Glomerular endothelial cell (primary cell): ENCODE data around the gene USP24. TPM values are rescaled to one million over a fixed set of nuclear protein-coding genes. Genes with fewer than 3 reads are reported as not detected.
"Not testable (repeated sequence)": the region's sequence is repeated elsewhere in the genome, so short reads cannot be mapped to it uniquely, and the experiment has no call there.

ENCODE experiments used
- DNase-seq: peaks from one replicate; pipeline ENCODE4 v3.0.0-alpha.2; 2011; ENCODE audit warnings: low read depth, low spot score; ENCODE audit errors: extremely low read depth
- total RNA-seq: library from RNA; depleted of rRNA; stranded (reverse); fragments of >200 nt; gene quantifications from 2 replicates; pipeline ENCODE4 v1.2.3, GENCODE V29; 2015

USP24 gene
- total RNA-seq, 1 donor from 2014 or later = 28.2 TPM

DNA sequence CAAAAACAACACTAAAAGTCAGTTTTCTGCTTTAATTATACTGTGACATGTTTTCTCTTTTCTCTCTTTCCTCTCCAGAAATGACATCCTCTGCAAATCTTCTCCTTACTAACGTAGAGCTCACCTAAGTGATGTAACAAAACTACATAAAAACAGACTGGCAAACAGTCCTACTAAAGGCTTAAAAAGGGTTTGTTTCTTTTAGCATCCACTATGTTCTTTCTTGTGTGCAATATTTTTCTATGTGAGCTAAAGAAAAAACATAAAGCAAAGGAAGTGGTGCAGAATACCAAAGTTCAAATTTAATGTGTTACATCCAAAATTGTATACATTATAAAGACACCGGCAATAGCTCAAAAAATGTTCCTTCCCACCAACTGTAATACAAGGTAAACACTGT, 14.5 kb downstream of the USP24 start:
- no peak for DNase-seq

DNA sequence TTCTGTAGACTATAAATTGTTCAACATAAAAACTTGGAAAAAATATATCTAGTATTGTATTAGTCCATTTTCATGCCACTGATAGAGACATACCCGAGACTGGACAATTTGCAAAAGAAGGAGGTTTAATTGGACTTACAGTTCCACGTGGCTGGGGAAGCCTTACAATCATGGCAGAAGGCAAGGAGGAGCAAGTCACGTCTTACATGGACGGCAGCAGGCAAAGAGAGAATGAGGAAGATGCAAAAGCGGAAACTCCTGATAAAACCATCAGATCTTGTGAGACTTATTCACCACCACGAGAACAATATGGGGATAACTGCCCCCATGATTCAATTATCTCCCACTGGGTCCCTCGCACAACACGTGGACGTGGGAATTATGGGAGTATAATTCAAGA, 15.4 kb downstream of the USP24 start:
- DNase-seq = not testable (repeated sequence)

DNA sequence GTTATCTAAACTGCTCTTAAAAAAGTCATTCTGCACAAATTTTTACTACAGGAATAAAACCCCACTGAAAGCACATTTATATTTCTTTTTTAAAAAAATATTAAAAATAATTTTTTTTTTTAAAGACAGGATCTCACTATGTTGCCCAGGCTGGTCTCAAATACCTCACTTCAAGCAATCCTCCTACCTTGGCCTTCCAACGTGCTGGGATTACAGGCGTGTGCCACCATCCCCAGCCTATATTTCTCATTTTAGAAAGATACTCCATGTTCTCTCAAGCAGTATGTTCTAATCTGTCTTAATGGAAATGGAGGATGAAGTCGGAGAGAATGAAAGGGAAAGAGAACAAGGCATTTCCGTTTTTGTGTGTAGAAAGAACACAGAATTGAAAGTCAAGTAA, 17.1 kb downstream of the USP24 start:
- DNase-seq = no peak

DNA sequence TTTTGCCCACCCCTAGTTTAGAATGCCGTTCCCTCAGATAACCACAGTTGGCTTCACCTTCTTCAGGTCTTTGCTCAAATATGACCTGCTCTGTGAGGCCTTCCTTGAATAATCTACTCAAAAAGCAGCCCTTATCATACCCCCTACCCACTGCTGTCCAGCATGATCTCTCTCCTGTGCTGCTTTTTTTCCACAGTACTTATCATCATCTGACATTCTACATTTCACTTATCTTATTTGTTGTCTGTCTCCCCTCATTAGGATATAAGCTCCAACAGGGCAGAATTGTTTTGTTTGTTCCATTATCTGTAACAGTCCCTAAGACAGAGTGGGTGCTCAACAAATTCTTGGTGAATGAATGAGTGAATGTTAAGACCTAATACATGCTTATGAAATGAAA, 18.1 kb downstream of the USP24 start:
- no peak for DNase-seq

DNA sequence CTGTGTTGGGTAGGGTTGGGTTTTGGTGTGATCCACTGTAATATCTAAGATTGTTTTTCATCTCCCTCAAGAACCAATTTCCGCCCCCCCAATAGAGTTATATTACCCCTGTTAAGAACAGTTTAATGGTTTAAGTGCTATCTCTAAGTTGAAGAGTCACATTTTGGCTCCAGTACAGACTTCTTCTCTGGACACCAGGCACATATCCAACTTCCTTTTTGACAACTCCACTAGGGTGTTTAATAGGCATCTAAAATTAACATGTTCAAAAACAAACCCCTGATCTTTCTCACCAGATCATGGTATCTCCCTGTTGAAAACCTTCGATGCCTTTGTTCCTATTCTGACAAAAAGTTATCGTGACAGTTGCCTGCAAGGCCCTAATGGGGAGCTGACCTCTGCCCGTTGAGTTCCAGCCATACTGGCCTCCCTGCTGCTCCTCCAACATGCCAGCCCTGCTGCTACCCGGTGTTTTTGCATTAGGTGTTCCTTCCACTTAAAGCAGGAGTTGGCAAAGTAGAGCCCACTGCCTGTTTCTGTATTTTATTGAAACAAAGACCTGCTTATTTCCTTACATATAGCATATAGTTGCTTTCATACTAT, 18.6 kb downstream of the USP24 start:
- DNase-seq = no peak

DNA sequence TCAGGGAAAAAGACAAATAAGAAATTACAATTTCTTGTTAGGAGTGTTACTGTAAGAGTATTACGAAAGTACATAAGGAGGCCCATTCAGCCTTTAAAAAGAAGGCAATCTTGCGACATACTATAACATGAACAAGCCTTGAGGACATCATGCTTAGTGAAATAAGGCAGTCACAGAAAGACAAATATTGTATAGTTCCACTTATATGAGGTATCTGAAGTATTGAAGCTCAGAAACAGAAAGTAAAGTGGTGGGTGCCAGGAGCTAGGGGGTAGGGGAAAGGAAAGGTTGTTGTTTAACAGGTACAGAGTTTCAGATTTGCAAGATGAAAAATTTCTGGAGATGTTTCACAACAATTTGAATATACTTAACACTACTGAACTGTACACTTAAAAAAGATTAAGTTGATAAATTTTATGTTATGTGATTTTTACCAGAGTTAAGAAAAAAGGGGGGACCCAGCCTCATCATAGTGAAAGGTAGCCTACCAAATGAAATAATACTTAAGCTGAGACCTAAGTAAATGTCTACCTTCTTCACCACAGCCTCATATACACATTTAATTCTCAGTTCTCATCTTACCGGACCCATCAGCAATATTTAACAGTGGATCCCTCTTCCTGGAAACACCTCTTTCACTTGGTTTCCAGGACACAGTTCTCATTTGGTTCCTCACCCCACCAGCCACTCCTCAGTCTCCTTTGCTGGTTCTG, 19.5 kb downstream of the USP24 start:
- DNase-seq = no peak

DNA sequence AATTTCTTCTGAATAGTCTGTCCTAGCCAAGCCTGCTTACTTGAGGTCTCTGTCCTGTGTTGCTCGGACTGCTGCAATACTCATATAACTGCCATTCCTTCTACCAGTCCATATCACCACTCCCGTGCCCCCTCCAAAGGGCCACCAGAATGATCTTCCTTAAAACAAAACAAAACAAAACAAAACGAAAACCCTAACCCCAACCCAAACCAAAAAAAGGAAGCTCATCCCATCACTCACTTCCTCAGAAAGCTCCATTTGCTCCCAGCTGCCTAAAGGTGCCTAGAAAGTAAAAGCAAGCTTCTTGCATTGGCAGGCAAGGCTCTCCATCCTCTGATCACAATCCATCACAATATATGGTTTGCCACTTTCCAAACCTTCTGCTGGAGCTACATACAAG, 20.3 kb downstream of the USP24 start:
- no peak for DNase-seq

DNA sequence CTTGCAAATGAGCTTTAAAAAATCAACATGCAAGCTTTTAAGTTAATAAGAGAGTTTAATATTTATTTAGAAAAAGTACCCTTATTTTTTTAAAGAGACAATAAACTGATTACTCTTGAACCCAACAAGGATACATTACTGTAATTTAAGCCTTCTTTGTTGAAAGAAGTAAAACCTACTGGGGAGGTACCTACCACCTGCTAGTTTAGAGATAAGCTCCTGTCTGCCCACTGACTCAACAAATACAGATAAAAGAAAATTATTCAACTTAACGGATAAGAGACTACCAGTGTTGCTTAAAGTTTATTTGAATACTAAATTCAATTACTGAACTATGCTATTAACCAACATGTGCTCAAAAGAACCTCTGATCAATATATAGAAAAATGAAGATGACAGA, 23.1 kb downstream of the USP24 start:
- DNase-seq = no peak

DNA sequence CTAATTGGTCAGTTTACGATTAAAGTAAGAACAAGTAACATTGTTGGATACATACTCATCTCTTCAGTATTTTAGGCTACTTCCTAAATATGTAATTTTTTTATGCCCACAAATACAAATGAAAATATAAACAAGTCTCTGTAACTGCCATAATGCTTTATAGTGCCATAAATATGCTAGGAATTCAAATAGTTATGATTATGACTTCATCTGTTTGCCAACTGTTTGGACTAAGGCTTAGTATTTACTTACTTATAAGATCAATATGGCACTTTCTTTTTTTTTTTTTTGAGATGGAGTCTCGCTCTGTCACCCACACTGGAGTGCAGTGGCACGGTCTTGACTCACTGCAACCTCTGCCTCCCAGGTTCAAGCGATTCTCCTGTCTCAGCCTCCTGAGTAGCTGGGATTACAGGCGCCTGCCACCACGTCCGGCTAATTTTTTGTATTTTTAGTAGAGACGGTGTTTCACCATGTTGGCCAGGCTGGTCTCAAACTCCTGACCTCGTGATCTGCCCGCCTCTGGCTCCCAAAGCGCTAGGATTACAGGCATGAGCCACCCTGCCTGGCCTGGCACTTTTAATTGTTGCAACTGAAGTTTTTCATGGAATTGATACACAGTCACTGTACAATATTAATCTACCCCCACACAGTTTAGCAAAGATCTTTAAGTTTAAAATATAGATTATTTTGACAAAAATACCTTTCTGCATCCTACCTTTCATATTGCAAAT, 23.8 kb downstream of the USP24 start:
- DNase-seq = not testable (repeated sequence)

DNA sequence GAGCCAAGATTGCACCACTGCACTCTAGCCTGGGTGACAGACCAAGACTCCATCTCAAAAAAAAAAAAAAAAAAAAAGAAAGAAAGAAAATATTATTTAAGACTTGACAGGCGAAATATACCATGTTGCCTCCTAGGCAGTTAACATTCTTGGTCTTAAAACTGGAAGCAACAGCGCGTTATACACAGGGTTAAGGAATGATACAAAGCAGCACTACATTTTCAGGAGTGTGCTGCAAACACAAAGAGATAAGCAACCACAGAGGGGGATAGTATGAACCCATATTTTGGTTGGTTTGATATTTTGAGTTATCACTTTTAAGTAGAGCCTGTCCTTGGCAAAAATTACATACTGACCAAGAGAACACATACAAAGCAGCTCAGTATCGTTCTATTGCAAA, 25.1 kb downstream of the USP24 start:
- DNase-seq = no peak

DNA sequence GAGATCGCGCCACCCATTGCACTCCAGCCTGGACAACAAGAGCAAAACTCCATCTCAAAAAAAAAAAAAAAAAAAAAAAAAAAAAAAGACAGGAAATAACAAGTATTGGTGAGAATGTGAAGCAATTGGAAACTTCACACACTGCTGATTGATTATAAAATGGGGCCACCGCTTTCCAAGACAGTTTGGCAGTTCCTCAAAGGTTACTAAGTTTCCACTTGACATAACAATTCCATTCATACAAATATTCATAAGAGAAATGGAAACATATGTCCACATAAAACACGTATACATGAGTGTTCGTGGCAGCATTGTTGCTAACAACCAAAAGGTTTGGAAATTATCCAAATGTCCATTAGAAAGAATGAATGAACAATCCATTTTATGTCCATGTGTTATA, 26.3 kb downstream of the USP24 start:
- DNase-seq = no peak

DNA sequence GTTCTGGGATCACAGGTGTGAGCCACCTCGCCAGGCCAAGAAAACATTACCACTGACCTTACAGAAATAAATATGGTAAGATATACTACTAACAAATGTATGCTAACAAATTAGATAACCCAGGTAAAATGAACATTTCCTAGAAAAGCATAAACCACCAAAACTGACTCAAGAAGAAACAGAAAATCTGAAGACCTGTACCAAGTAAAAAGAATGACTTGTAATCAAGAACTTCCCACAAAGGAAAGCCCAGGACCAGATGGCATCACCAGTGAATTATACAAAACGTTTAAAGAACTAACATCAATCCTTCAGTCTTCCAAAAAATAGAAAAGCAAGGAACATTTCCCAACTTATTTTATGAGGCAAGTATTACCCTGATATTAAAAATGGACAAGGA, 29.3 kb downstream of the USP24 start:
- no peak for DNase-seq

DNA sequence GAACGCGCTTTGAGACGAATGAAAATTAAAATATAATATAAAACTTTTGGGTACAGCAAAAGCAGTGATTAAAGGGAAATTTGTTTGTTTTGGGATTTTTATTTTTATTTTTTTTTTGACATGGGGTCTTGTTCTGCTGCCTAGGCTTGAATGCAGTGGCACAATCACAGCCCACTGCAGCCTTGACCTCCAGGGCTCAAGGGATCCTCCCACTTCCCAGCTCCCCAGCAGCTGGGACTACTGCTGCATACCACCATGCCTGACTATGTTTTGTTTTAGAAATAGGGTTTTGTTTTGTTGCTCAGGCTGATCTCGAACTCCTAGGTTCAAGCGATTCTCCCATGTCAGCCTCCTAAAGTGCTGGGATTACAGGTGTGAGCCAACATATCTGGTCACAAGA, 30.3 kb downstream of the USP24 start:
- no peak for DNase-seq

DNA sequence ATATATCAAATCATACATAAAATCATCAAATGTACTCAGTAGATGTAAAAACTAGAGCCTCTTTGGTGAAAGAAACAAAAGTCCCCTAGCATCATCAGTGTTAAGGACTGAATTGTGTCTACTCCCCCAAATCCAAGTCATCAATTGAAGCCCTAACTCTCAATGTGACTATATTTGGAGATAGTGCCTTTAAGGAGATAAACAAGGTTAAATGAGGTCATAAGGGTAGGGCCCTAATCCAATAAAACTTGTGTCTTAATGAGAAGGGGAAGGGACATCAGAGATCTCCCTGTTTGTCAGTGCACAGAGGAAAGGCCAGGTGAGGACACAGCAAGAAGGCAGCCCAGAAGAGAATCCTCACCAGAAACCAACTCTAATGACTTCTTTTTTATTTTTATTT, 33.5 kb downstream of the USP24 start:
- no peak for DNase-seq

DNA sequence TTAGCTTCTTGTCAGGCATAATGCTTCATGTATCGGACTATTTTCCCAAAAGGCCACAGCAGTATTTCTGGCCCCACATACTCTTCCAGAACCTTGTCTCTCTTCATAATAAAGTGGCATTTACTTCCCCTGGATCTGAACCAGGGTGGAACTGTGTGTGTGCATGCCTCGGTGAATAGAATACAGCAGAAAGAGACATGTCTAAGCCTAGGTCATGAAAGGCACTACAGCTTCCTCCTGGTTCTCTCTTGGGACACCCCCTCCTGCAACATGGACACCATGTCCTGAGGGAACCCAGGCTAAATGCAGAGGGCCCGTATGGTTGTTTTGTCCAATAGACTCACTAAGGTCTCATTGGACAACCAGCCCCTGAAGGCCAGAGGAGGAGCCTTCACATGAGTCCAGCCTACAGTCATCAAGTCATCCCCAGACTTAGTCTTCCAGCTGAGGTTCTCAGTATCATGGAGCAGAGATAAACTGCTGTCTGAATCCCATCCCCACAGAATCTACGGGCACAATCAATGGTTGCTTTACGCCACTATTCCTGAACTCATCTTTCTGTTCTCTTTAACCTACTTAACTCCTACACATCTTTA, 35.0 kb downstream of the USP24 start:
- DNase-seq = no peak

DNA sequence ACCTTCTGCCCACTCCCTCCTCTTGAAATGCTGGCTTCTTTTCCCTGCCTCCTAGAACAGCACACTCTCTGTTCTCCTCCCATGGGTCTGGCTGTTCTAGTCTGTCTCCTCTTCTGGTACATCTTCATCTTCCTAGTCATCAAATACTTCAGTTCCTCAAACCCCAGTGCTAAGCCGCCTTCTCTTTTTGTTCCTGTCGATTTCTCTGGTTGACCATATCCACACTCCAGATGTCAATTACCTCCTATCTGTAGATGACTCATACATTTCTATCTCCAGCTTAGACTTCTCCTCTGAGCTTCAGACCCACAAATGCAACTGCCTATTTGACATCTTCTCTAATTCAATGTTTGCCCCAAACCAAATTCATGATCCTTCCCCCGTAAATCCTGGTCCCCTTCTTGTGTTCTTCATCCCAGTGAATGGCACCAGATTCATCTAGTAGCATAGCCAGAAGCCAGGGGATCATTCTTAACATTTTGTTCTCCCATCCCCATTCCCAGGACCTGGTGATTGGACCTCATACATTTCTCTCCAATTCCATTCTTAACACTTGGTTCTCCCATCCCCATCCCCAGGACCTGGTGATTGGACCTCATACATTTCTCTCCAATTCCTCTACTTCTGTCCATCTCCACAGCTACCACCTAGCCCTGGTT, 35.9 kb downstream of the USP24 start:
- no peak for DNase-seq

DNA sequence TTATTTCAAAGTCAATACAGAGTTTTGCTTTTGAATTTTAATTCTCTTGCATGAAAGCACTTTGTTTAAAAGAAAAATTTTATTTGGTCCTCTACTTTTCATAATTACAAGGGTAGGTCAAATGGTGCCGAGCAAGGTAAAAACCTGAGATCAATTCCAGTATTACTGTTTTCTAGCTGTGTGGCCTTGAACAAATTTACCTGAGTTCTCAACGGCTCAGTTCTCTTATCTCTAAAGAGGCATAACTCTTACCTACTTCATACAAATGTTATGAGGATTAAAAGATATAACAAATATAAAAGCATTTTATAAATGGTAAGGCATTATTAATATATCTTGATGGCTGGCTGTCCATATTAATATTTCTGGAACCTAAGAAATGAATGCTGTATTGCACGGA, 42.5 kb downstream of the USP24 start:
- DNase-seq = no peak

DNA sequence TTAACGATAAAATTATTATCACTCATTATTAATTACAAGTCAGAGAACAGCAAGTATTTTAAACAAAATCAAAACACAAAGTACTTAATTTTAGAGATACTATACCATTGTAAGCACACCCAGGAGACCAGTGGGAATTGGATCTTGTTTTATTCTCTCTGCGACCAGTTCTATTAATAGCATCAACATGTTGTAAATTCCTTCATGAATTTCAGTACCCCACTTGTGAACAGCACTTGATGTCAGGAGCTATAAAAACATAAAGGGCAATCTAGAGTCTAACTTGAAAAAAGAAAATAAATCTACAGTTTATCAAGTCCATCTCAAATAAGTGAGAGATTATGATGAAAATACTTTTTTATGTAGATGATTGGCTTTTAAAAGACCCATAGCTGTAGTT, 42.9 kb downstream of the USP24 start:
- no peak for DNase-seq

DNA sequence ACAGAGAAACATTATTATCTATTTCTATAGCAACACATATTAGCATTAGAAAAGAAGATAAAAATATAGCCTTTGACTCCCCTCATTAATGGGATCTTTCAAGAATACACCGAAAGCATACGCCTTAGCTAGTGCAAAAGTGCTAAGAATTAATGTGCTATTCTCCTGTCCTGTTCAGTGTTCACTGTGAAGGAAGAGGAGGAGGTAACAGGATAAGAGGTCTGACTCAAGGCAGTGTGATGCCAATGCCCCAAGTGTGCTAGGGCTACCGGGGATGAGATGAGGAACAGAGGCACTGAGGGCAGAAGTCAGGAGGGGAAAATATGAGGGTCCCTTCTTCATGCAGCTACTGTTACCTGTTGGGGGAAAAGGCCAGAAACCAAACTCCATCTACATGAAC, 43.5 kb downstream of the USP24 start:
- no peak for DNase-seq

DNA sequence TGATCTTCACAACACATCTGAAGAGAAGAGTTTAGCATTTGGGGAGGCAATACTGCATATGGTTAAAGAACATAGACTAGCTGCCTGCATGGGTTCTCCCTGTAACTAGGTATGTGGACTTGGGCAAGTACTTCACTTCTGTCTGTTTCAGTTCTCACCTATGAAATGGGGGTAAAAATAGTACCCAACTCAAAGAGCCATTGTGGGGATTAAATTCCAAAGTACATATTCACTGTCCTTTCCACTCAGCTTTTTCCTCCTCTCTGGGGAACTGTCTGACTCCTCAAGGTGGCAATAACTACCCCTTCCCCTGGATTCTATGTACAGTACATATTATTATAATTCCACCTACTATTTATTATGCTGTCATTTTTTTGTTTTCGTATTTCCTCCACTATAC, 44.7 kb downstream of the USP24 start:
- DNase-seq = no peak

DNA sequence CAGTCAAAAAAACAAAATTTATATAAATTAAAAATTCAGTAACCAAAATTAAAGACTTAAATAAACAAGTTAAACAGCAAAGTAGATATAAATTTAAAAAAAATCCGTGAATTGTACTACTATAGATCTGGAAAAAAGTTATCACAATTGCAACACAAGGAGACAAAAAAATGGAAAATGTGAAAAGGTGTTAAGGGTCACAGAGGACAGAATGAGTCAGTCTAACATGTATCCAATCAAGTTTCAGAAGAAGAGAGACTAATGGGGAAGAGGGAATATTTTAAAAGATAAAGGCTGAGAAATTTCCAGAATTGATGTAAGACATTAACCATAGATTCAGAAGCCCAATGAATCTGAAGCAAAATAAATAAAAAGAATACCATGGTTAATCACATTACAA, 46.0 kb downstream of the USP24 start:
- DNase-seq = no peak
